DND-41 (cell line): Measurements from ENCODE around the gene MAP3K15.

ENCODE experiments used
- CTCF ChIP-seq: IDR thresholded peaks from 2 replicates; pipeline ENCODE4 v1.5.1; 2012; ENCODE audit warnings: borderline replicate concordance, low read length, moderate library complexity, mild to moderate bottlenecking; ENCODE audit not compliant: poor library complexity, severe bottlenecking; ENCODE audit errors: extremely low read depth
- EZH2 ChIP-seq: IDR thresholded peaks from 3 replicates; pipeline ENCODE4 v1.6.1; 2012; ENCODE audit warnings: borderline replicate concordance, low read depth, mild to moderate bottlenecking, moderate library complexity, low read length, inconsistent platforms; ENCODE audit not compliant: severe bottlenecking

GRCh38 chrX:19372170-19372546 lies 143.2 kb downstream of the MAP3K15 start:
- TF ChIP-seq EZH2 (no peak), CTCF (peak; percentile 76)
